ENCODE data around the gene TJP3. TPM values are rescaled to one million over a fixed set of nuclear protein-coding genes. Genes with fewer than 3 reads are reported as not detected.

The TJP3 gene
- total RNA-seq, 3 donors from 2014 or later (not counting 1 experiment from before 2014, with no cell fraction given): 1.1 to 2.9 (median 1.3) TPM

Other genes starting within 250 kb of the TJP3 start
- under 1 TPM in 2 of 3 donors, not detected in 1; 0.33 to 0.42 TPM for gene SMIM24, start 227.9 kb upstream of the TJP3 start, total RNA-seq
- gene SMIM44, start 224.9 kb upstream of the TJP3 start, total RNA-seq: not detected
- 1 to 10 TPM; 4.5 to 5.9 (median 4.6) TPM for gene DOHH, start 207.7 kb upstream of the TJP3 start, total RNA-seq
- gene FZR1, start 202.1 kb upstream of the TJP3 start, total RNA-seq: 10 to 100 TPM; 89.1 to 98.3 (median 91.4) TPM
- gene TEKTIP1, start 169.2 kb upstream of the TJP3 start, total RNA-seq: 10 to 100 TPM in 1 of 3 donors, 1 to 10 TPM in 2; 5.9 to 11.6 (median 6.4) TPM
- gene MFSD12, start 150.8 kb upstream of the TJP3 start, total RNA-seq: 10 to 100 TPM; 29.8 to 34.5 (median 33.6) TPM
- gene HMG20B, start 135.4 kb upstream of the TJP3 start, total RNA-seq: 10 to 100 TPM; 45.8 to 57.5 (median 52.1) TPM
- gene GIPC3, start 122.9 kb upstream of the TJP3 start, total RNA-seq: under 1 TPM; 0.28 to 0.66 (median 0.56) TPM
- gene TBXA2R, start 101.5 kb upstream of the TJP3 start, total RNA-seq: 1 to 10 TPM; 1.4 to 2.1 (median 2.1) TPM
- gene CACTIN, start 81.6 kb upstream of the TJP3 start, total RNA-seq: 10 to 100 TPM; 33.6 to 42.2 (median 40.8) TPM
- 10 to 100 TPM; 35.0 to 49.2 (median 36.8) TPM for gene PIP5K1C, start 7.9 kb upstream of the TJP3 start, total RNA-seq
- 10 to 100 TPM; 39.9 to 53.6 (median 43.8) TPM for gene APBA3, start 53.3 kb downstream of the TJP3 start, total RNA-seq
- gene MRPL54, start 54.3 kb downstream of the TJP3 start, total RNA-seq: 10 to 100 TPM; 54.1 to 60.5 (median 55.5) TPM
- not detected for gene RAX2, start 63.8 kb downstream of the TJP3 start, total RNA-seq
- gene MATK, start 78.0 kb downstream of the TJP3 start, total RNA-seq: 100 to 1,000 TPM; 269 to 353 (median 317) TPM
- 1 to 10 TPM; 1.6 to 4.4 (median 1.7) TPM for gene ZFR2, start 160.7 kb downstream of the TJP3 start, total RNA-seq
- not detected for gene ATCAY, start 172.3 kb downstream of the TJP3 start, total RNA-seq
- gene NMRK2, start 224.7 kb downstream of the TJP3 start, total RNA-seq: not detected